H1 (cell line): ENCODE data around the gene DIP2C. TPM values are rescaled to one million over a fixed set of nuclear protein-coding genes. Genes with fewer than 3 reads are reported as not detected.

Experiments
- CHD7 ChIP-seq: fragments of 300-600 bp; sonication (generic); IDR thresholded peaks from 2 replicates; pipeline ENCODE4 v1.7.1; 2012; ENCODE audit warnings: low read length, moderate library complexity, mild to moderate bottlenecking, inconsistent platforms; ENCODE audit not compliant: insufficient replicate concordance
- HDAC2 ChIP-seq, 2 experiments: fragments of 300-600 bp in 1 of 2; sonication (generic) in 1 of 2; IDR thresholded peaks; 2 replicates each; pipeline ENCODE4 v1.6.1; 2011 to 2012; ENCODE audit warnings: low read depth in 2 of 2, low read length in 2 of 2, mild to moderate bottlenecking in 2 of 2, moderate library complexity in 2 of 2, borderline replicate concordance in 1 of 2, inconsistent platforms in 1 of 2
- KDM4A ChIP-seq: IDR thresholded peaks from one replicate; pipeline ENCODE4 v1.7.1; 2012; ENCODE audit warnings: low read depth, mild to moderate bottlenecking, moderate library complexity, low read length, inconsistent platforms; ENCODE audit not compliant: severe bottlenecking
- RAD21 ChIP-seq, 2 experiments: IDR thresholded peaks in 1 of 2; conservative IDR thresholded peaks in 1 of 2; 2 replicates each; pipeline ENCODE4 v1.6.1; 2011; ENCODE audit warnings: low read depth in 2 of 2, low read length in 2 of 2, improper control_type of control experiment in 1 of 2, inconsistent platforms in 1 of 2, mild to moderate bottlenecking in 1 of 2, moderate library complexity in 1 of 2
- SIN3A ChIP-seq, 2 experiments: IDR thresholded peaks in 1 of 2; conservative IDR thresholded peaks in 1 of 2; 2 replicates each; pipeline ENCODE4 v1.6.1; 2011 to 2012; ENCODE audit warnings: low read length in 2 of 2, improper control_type of control experiment in 1 of 2, low read depth in 1 of 2, mild to moderate bottlenecking in 1 of 2
- SIRT6 ChIP-seq: IDR thresholded peaks from one replicate; pipeline ENCODE4 v1.7.1; 2012; ENCODE audit warnings: low read length, inconsistent platforms
- TAF1 ChIP-seq: IDR thresholded peaks from 2 replicates; pipeline ENCODE4 v1.6.1; 2011; ENCODE audit warnings: mild to moderate bottlenecking, low read depth, low read length
- polyA plus RNA-seq, 7 experiments: library from polyadenylated mRNA; depleted of rRNA in 3 of 7; stranded (reverse) in 5 of 7; unstranded in 2 of 7; fragments of >200 nt in 5 of 7; fragments of 200-250 nt in 2 of 7; gene quantifications; 1 replicate in 5 of 7; 2 replicates in 1 of 7; 4 replicates in 1 of 7; pipeline versions ENCODE4 v1.2.1 to v1.2.3, GENCODE V29; 2011 to 2013; ENCODE audit warnings: missing spikeins in 2 of 7, mixed read lengths in 2 of 7
- total RNA-seq: library from RNA; stranded (reverse); fragmentation: NEBNext Ultra II Directional; extraction: Animal tissue kit (Norgen Biotek cat#: 25700); gene quantifications from 2 replicates; pipeline ENCODE4 v1.2.1, GENCODE V29; 2021

Gene DIP2C
- total and polyA plus RNA-seq, 2 of the 8 experiments (the other 6 are each of a cell fraction or from before 2014, with no cell fraction given): 3.8 to 9.3 TPM

- TF ChIP-seq TAF1 (no peak), SIRT6 (no peak), CHD7 (no peak), SIN3A (conservative IDR thresholded peaks at IDR 0.05 in 1 of 2, IDR thresholded peaks at IDR 0.05 in 1 of 2; ENCODE audit: low read depth in 1 of 2, low read length in 2 of 2) (peak in 1 of 2 experiments; percentile 74; a peak in 2 of 4 replicates), HDAC2 (IDR thresholded peaks at IDR 0.05; ENCODE audit: borderline replicate concordance in 1 of 2, low read depth in 2 of 2, low read length in 2 of 2) (0 out of 4 replicates have a peak, but pooled peaks of 1 of the 2 experiments have one; percentile 63), KDM4A (no peak), RAD21 (IDR thresholded peaks at IDR 0.05 in 1 of 2, conservative IDR thresholded peaks at IDR 0.05 in 1 of 2; ENCODE audit: low read depth in 2 of 2, low read length in 2 of 2) (peak; percentile 89 to 95)
These were observed 178.2 kb downstream of the DIP2C start (continued) for GRCh38 chr10:511101-511848.
